SU-DHL-6 (cell line): Measurements from ENCODE around the gene ZNF674.

Experiments
- H2AFZ ChIP-seq: fragments of 200-600 bp; sonication (generic); 2 replicates; pipeline ENCODE4 v1.6.1; 2014; ENCODE audit warnings: low read depth, mild to moderate bottlenecking, moderate library complexity, mixed read lengths, antibody characterized with exemption, low read length; ENCODE audit not compliant: severe bottlenecking
- H3F3A ChIP-seq: fragments of 200-600 bp; shearing (Covaris generic); 2 replicates; pipeline ENCODE4 v1.6.0; 2016; ENCODE audit warnings: antibody characterized with exemption, mild to moderate bottlenecking; ENCODE audit not compliant: insufficient read depth
- H3K27ac ChIP-seq: fragments of 200-600 bp; sonication (generic); 2 replicates; pipeline ENCODE4 v1.5.1; 2016; ENCODE audit warnings: low read depth, mild to moderate bottlenecking, low read length, moderate library complexity, mixed read lengths
- H3K27me3 ChIP-seq: fragments of 200-600 bp; sonication (generic), shearing (Covaris generic); 2 replicates; pipeline ENCODE4 v1.6.0; 2014; ENCODE audit warnings: mild to moderate bottlenecking, low read length
- H3K36me3 ChIP-seq: fragments of 200-600 bp; sonication (generic); 2 replicates; pipeline ENCODE4 v1.6.1; 2014; ENCODE audit warnings: mild to moderate bottlenecking, low read length, mixed read lengths
- H3K4me2 ChIP-seq: fragments of 300-600, 200-600 bp; shearing (Covaris generic), sonication (generic); 2 replicates; pipeline ENCODE4 v1.6.0; 2014; ENCODE audit warnings: low read length, low read depth, mild to moderate bottlenecking; ENCODE audit not compliant: poor library complexity, severe bottlenecking
- H3K4me3 ChIP-seq: fragments of 200-600 bp; sonication (generic); 2 replicates; pipeline ENCODE4 v1.5.1; 2014; ENCODE audit warnings: antibody characterized with exemption, low read length, mild to moderate bottlenecking, mixed read lengths; ENCODE audit not compliant: insufficient read depth, poor library complexity, severe bottlenecking
- H3K79me2 ChIP-seq: fragments of 200-600 bp; sonication (generic); 2 replicates; pipeline ENCODE4 v1.6.1; 2014; ENCODE audit warnings: mild to moderate bottlenecking, low read length, moderate library complexity; ENCODE audit not compliant: insufficient read depth
- H3K9ac ChIP-seq: fragments of 200-600 bp; sonication (generic); 2 replicates; pipeline ENCODE4 v1.7.0; 2014; ENCODE audit warnings: mild to moderate bottlenecking, low read length
- H3K9me2 ChIP-seq: fragments of 200-600 bp; sonication (generic); replicated peaks from 2 replicates; pipeline ENCODE4 v1.6.1; 2014; ENCODE audit warnings: low read length; ENCODE audit not compliant: insufficient read depth
- H3K9me3 ChIP-seq: fragments of 200-600 bp; sonication (generic); 2 replicates; pipeline ENCODE4 v1.6.1; 2014; ENCODE audit warnings: low read length, mixed read lengths; ENCODE audit not compliant: insufficient read depth
- H4K20me1 ChIP-seq: fragments of 200-600 bp; sonication (generic); 2 replicates; pipeline ENCODE4 v1.6.1; 2014; ENCODE audit warnings: low read depth, mild to moderate bottlenecking, antibody characterized with exemption, low read length, moderate library complexity, mixed read lengths
- EZH2phosphoT487 ChIP-seq: fragments of 200-600 bp; sonication (generic), shearing (Covaris generic); conservative IDR thresholded peaks from 2 replicates; pipeline ENCODE4 v1.6.1; 2018; ENCODE audit warnings: mild to moderate bottlenecking, antibody characterized with exemption, low read length, moderate library complexity, mixed read lengths
- TF ChIP-seq, protein P1 (sequence below): fragments of 200-600 bp; sonication (generic); IDR thresholded peaks from one replicate; pipeline ENCODE4 v1.5.1; 2017; ENCODE audit warnings: antibody characterized with exemption, mild to moderate bottlenecking, low read length, moderate library complexity; ENCODE audit not compliant: insufficient read depth, poor library complexity, severe bottlenecking

ZNF674 gene

DNA sequence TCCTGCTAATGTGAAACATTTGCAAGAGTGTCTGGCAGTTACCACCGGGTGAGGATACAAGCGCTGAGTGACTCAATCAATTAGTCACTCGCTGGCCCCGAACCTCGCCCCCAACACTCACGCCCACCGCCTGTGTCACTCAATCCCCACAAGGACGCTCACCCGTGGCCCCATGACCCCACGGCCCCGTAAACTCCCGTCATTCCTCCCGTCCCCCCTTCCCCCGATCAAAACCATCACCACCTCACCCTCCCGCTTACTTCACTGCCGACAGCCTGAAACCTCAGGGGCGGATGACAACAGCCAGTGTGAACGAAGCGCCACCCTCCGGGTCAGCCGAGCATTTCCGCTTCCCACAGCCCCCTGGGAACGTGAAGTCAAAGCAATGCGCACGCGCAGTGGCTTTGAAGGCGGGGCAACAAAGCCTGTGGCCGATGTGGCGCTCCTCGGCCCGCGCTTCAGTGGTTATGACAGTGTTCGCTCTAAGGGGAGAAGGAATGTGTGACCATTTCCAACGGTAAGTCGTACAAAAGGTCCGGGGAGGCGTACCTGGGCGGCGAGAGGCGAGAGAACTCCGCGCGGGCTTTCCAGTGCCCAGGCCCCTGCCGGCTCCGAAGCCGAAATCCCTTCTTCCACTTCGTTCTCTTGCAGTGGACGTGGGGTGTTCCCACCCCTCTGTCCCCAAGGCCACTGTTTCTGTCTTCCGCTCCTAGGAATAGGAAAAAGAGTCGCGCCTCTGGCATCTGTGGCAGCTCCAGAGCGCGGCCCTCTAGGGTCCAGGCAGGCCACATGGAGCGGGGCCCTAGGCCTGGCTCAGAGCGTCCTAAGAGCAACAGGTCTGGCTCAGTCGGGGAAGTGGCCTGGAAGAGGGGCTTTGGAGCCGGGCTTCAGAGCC, at the start of gene ZNF674:
Gene ZNF674, minus strand, starts transcription at position 311 of the 895 bp plus-strand sequence. CDS start 3,334 bp downstream, outside the sequence.
- peak within 1 kb of the TSS; percentile 89 for H3K4me2 ChIP-seq
- peaks cover 21% of the 10 kb centered on the region for H3K79me2 ChIP-seq
- no peaks in the 10 kb centered on the region for H3F3A ChIP-seq
- H4K20me1 ChIP-seq, result no peaks in the 10 kb centered on the region
- peak within 1 kb of the TSS; percentile 84 for H2AFZ ChIP-seq
- H3K27ac ChIP-seq, result no peak within 1 kb of the TSS
- no peaks in the 10 kb centered on the region for H3K36me3 ChIP-seq
- H3K9me2 ChIP-seq, result no peaks in the 10 kb centered on the region
- H3K9ac ChIP-seq, result peak within 1 kb of the TSS; percentile 95
- H3K9me3 ChIP-seq, result no peaks in the 10 kb centered on the region
- H3K27me3 ChIP-seq, result no peaks in the 10 kb centered on the region
- TF ChIP-seq, protein P1, sequence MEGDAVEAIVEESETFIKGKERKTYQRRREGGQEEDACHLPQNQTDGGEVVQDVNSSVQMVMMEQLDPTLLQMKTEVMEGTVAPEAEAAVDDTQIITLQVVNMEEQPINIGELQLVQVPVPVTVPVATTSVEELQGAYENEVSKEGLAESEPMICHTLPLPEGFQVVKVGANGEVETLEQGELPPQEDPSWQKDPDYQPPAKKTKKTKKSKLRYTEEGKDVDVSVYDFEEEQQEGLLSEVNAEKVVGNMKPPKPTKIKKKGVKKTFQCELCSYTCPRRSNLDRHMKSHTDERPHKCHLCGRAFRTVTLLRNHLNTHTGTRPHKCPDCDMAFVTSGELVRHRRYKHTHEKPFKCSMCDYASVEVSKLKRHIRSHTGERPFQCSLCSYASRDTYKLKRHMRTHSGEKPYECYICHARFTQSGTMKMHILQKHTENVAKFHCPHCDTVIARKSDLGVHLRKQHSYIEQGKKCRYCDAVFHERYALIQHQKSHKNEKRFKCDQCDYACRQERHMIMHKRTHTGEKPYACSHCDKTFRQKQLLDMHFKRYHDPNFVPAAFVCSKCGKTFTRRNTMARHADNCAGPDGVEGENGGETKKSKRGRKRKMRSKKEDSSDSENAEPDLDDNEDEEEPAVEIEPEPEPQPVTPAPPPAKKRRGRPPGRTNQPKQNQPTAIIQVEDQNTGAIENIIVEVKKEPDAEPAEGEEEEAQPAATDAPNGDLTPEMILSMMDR, result no peak
- no peak for TF ChIP-seq EZH2phosphoT487
- H3K4me3 ChIP-seq, result peak within 1 kb of the TSS; percentile 89

DNA sequence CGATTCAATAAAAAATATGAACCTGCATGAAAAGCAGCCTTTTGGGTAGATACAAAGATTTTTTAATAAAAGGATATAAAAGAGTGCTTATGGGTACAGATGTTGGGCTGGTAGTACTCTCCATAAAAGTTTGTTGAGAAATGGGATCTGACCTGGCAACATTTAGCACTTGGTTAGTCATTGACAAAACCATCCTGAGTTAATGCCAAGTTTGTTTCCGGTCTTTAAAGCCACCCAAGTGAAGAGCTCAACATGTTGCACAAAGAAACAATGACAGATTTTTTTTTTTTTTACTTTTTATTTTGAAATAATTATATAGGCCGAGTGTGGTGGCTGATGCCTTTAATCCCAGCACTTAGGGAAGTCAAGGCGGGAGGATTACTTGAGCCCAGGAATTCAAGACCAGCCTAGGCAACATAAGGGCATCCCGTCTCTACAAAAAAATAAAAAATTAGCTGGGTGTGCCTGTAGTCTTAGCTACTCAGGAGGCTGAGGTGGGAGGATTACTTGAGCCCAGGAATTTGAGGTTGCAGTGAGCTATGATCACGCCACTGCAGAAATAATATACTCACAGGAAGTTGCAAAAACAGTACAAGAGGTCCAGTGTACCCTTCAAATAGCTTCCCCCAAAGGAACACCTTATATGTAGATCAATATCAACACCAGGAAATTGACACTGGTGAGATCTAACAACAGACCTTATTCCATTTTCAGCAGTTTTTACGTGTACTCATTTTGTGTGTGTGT, 44.9 kb upstream of the ZNF674 start:
- Histone ChIP-seq H3K27me3 (no peaks in the 10 kb centered on the region), H2AFZ (no peak overlapping the region), H3K4me3 (no peak overlapping the region), H3F3A (no peaks in the 10 kb centered on the region), H4K20me1 (no peaks in the 10 kb centered on the region), H3K4me2 (no peak overlapping the region), H3K9me2 (no peaks in the 10 kb centered on the region), H3K9me3 (no peaks in the 10 kb centered on the region), H3K9ac (no peak overlapping the region), H3K79me2 (no peaks in the 10 kb centered on the region), H3K27ac (no peak overlapping the region), H3K36me3 (no peaks in the 10 kb centered on the region)
- TF ChIP-seq, protein P1, result no peak
- TF ChIP-seq EZH2phosphoT487, result no peak

DNA sequence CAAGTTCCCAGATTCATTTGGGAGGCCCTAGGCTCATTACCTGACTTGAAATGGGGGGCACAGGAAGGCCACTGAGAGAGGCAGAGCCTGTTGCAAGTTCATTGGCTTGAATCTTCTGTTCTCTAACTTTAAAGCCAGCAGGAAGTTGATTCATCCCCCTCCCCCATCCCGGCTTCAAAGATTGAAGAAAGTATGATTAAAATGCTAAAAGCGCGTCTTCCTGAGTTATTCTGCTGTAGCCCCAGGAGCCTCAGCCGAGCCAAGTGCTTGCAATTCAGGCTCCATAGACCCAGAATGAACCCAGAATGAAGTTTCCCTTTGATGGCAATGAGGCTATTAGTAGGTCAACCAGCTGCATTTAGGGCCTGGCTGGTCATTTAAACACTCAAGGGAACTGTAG, 43.0 kb upstream of the ZNF674 start:
- H3K9me2 ChIP-seq, result no peaks in the 10 kb centered on the region
- H3K4me2 ChIP-seq, result no peak overlapping the region
- TF ChIP-seq, protein P1, result no peak
- TF ChIP-seq EZH2phosphoT487, result no peak
- H3K36me3 ChIP-seq, result no peaks in the 10 kb centered on the region
- no peaks in the 10 kb centered on the region for H3K9me3 ChIP-seq
- no peak overlapping the region for H2AFZ ChIP-seq
- H4K20me1 ChIP-seq, result no peaks in the 10 kb centered on the region
- H3K9ac ChIP-seq, result no peak overlapping the region
- H3F3A ChIP-seq, result no peaks in the 10 kb centered on the region
- no peaks in the 10 kb centered on the region for H3K79me2 ChIP-seq
- H3K27ac ChIP-seq, result no peak overlapping the region
- H3K27me3 ChIP-seq, result no peaks in the 10 kb centered on the region
- H3K4me3 ChIP-seq, result no peak overlapping the region
